ENCODE results near the gene NEDD8.

- no peak for TF ChIP-seq CTCF (IDR thresholded peaks at IDR 0.05; ENCODE audit: poor library complexity, severe bottlenecking)
- no peak for TF ChIP-seq SMC3 (conservative IDR thresholded peaks at IDR 0.05; ENCODE audit: poor library complexity)
- TF ChIP-seq RAD21 (conservative IDR thresholded peaks at IDR 0.05), result no peak
- TF ChIP-seq EP300 (conservative IDR thresholded peaks at IDR 0.05; ENCODE audit: poor library complexity, severe bottlenecking), result no peak
- TF ChIP-seq EZH2 (IDR thresholded peaks at IDR 0.05; ENCODE audit: borderline replicate concordance, insufficient read depth, low read length, poor library complexity, severe bottlenecking), result no peak
These were observed 28.6 kb upstream of the NEDD8 start for GRCh38 chr14:24260780-24261157.
